Measurements from ENCODE around the gene HHIP. TPM values are rescaled to one million over a fixed set of nuclear protein-coding genes. Genes with fewer than 3 reads are reported as not detected.
"Not testable (repeated sequence)": the region's sequence is repeated elsewhere in the genome, so short reads cannot be mapped to it uniquely, and the experiment has no call there.

The HHIP gene
- polyA plus RNA-seq, 1 donor: 18.6 TPM

GRCh38 chr4:144748814-144749555 lies 103.0 kb downstream of the HHIP start:
- Histone ChIP-seq H3K9me3 (ENCODE audit: control insufficient read depth, low read depth, low read length) (no peaks in the 10 kb centered on the region), H3K36me3 (ENCODE audit: control insufficient read depth, insufficient read depth, low read length) (no peaks in the 10 kb centered on the region), H3K27ac (ENCODE audit: low read length) (no peak overlapping the region), H3K4me3 (ENCODE audit: low read length) (no peak overlapping the region), H3K4me1 (ENCODE audit: control insufficient read depth, insufficient read depth, low read length) (no peaks in the 10 kb centered on the region), H3K27me3 (ENCODE audit: control insufficient read depth, insufficient read depth, low read length) (no peaks in the 10 kb centered on the region)
- 80% methylated on average over 1 of the region's 4 CpGs for WGBS (ENCODE audit: insufficient coverage, low lambda C conversion rate)
- no peak for DNase-seq

- H3K36me3 ChIP-seq (ENCODE audit: control insufficient read depth, insufficient read depth, low read length): no peaks in the 10 kb centered on the region
- DNase-seq: no peak
- no CpG with 5 or more reads among the region's 2 CpGs for WGBS (ENCODE audit: insufficient coverage, low lambda C conversion rate)
- no peaks in the 10 kb centered on the region for H3K27me3 ChIP-seq (ENCODE audit: control insufficient read depth, insufficient read depth, low read length)
- no peak overlapping the region for H3K4me3 ChIP-seq (ENCODE audit: low read length)
- H3K4me1 ChIP-seq (ENCODE audit: control insufficient read depth, insufficient read depth, low read length): no peaks in the 10 kb centered on the region
- no peaks in the 10 kb centered on the region for H3K9me3 ChIP-seq (ENCODE audit: control insufficient read depth, low read depth, low read length)
- H3K27ac ChIP-seq (ENCODE audit: low read length): no peak overlapping the region
Measured at GRCh38 chr4:144750348-144750747, 104.4 kb downstream of the HHIP start.

GRCh38 chr4:144754562-144755410 lies 108.8 kb downstream of the HHIP start:
- Histone ChIP-seq H3K9me3 (ENCODE audit: control insufficient read depth, low read depth, low read length) (no peaks in the 10 kb centered on the region), H3K4me1 (ENCODE audit: control insufficient read depth, insufficient read depth, low read length) (no peaks in the 10 kb centered on the region), H3K4me3 (ENCODE audit: low read length) (no peak overlapping the region), H3K27me3 (ENCODE audit: control insufficient read depth, insufficient read depth, low read length) (no peaks in the 10 kb centered on the region), H3K27ac (ENCODE audit: low read length) (no peak overlapping the region), H3K36me3 (ENCODE audit: control insufficient read depth, insufficient read depth, low read length) (no peaks in the 10 kb centered on the region)
- 67% methylated on average over 1 of the region's 3 CpGs for WGBS (ENCODE audit: insufficient coverage, low lambda C conversion rate)
- no peak for DNase-seq

GRCh38 chr4:144757969-144758368 lies 112.0 kb downstream of the HHIP start:
- Histone ChIP-seq H3K27ac (ENCODE audit: low read length) (no peak overlapping the region), H3K36me3 (ENCODE audit: control insufficient read depth, insufficient read depth, low read length) (no peaks in the 10 kb centered on the region), H3K27me3 (ENCODE audit: control insufficient read depth, insufficient read depth, low read length) (no peaks in the 10 kb centered on the region), H3K4me1 (ENCODE audit: control insufficient read depth, insufficient read depth, low read length) (no peaks in the 10 kb centered on the region), H3K9me3 (ENCODE audit: control insufficient read depth, low read depth, low read length) (no peaks in the 10 kb centered on the region), H3K4me3 (ENCODE audit: low read length) (no peak overlapping the region)
- no CpG with 5 or more reads among the region's 1 CpG for WGBS (ENCODE audit: insufficient coverage, low lambda C conversion rate)
- DNase-seq: no peak

- not testable (repeated sequence) for DNase-seq; H3K4me3 ChIP-seq (ENCODE audit: low read length); H3K27me3 ChIP-seq (ENCODE audit: control insufficient read depth, insufficient read depth, low read length); H3K27ac ChIP-seq (ENCODE audit: low read length); H3K9me3 ChIP-seq (ENCODE audit: control insufficient read depth, low read depth, low read length); H3K4me1 ChIP-seq (ENCODE audit: control insufficient read depth, insufficient read depth, low read length); H3K36me3 ChIP-seq (ENCODE audit: control insufficient read depth, insufficient read depth, low read length)
- no CpG with 5 or more reads among the region's 8 CpGs for WGBS (ENCODE audit: insufficient coverage, low lambda C conversion rate)
Measured at GRCh38 chr4:144768809-144769208, 122.9 kb downstream of the HHIP start.

GRCh38 chr4:144778364-144778763 lies 132.4 kb downstream of the HHIP start:
- Histone ChIP-seq H3K9me3 (ENCODE audit: control insufficient read depth, low read depth, low read length) (no peaks in the 10 kb centered on the region), H3K4me3 (ENCODE audit: low read length) (no peak overlapping the region), H3K27ac (ENCODE audit: low read length) (no peak overlapping the region), H3K4me1 (ENCODE audit: control insufficient read depth, insufficient read depth, low read length) (no peaks in the 10 kb centered on the region), H3K27me3 (ENCODE audit: control insufficient read depth, insufficient read depth, low read length) (no peaks in the 10 kb centered on the region), H3K36me3 (ENCODE audit: control insufficient read depth, insufficient read depth, low read length) (no peaks in the 10 kb centered on the region)
- DNase-seq: no peak
- WGBS (ENCODE audit: insufficient coverage, low lambda C conversion rate): no CpG with 5 or more reads among the region's 2 CpGs

GRCh38 chr4:144782345-144782744 lies 136.4 kb downstream of the HHIP start:
- H3K4me1 ChIP-seq (ENCODE audit: control insufficient read depth, insufficient read depth, low read length): no peaks in the 10 kb centered on the region
- WGBS (ENCODE audit: insufficient coverage, low lambda C conversion rate): 85% methylated on average over 2 of the region's 5 CpGs
- no peak for DNase-seq
- H3K4me3 ChIP-seq (ENCODE audit: low read length): no peak overlapping the region
- H3K27me3 ChIP-seq (ENCODE audit: control insufficient read depth, insufficient read depth, low read length): no peaks in the 10 kb centered on the region
- no peak overlapping the region for H3K27ac ChIP-seq (ENCODE audit: low read length)
- no peaks in the 10 kb centered on the region for H3K36me3 ChIP-seq (ENCODE audit: control insufficient read depth, insufficient read depth, low read length)
- no peaks in the 10 kb centered on the region for H3K9me3 ChIP-seq (ENCODE audit: control insufficient read depth, low read depth, low read length)

GRCh38 chr4:144785961-144786360 lies 140.0 kb downstream of the HHIP start:
- Histone ChIP-seq H3K4me1 (ENCODE audit: control insufficient read depth, insufficient read depth, low read length) (no peaks in the 10 kb centered on the region), H3K9me3 (ENCODE audit: control insufficient read depth, low read depth, low read length) (no peaks in the 10 kb centered on the region), H3K4me3 (ENCODE audit: low read length) (no peak overlapping the region), H3K36me3 (ENCODE audit: control insufficient read depth, insufficient read depth, low read length) (no peaks in the 10 kb centered on the region), H3K27ac (ENCODE audit: low read length) (no peak overlapping the region), H3K27me3 (ENCODE audit: control insufficient read depth, insufficient read depth, low read length) (no peaks in the 10 kb centered on the region)
- no CpG with 5 or more reads among the region's 3 CpGs for whole genome bisulfite sequencing (ENCODE audit: insufficient coverage, low lambda C conversion rate)
- DNase-seq: no peak

GRCh38 chr4:144787365-144788258 lies 141.7 kb downstream of the HHIP start:
- Histone ChIP-seq H3K4me1 (ENCODE audit: control insufficient read depth, insufficient read depth, low read length) (no peaks in the 10 kb centered on the region), H3K36me3 (ENCODE audit: control insufficient read depth, insufficient read depth, low read length) (no peaks in the 10 kb centered on the region), H3K4me3 (ENCODE audit: low read length) (no peak overlapping the region), H3K27me3 (ENCODE audit: control insufficient read depth, insufficient read depth, low read length) (no peaks in the 10 kb centered on the region), H3K9me3 (ENCODE audit: control insufficient read depth, low read depth, low read length) (no peaks in the 10 kb centered on the region), H3K27ac (ENCODE audit: low read length) (no peak overlapping the region)
- 78% methylated on average over 1 of the region's 2 CpGs for WGBS (ENCODE audit: insufficient coverage, low lambda C conversion rate)
- DNase-seq: no peak

GRCh38 chr4:144788469-144788868 lies 142.5 kb downstream of the HHIP start:
- H3K9me3 ChIP-seq (ENCODE audit: control insufficient read depth, low read depth, low read length): no peaks in the 10 kb centered on the region
- H3K4me3 ChIP-seq (ENCODE audit: low read length): no peak overlapping the region
- 71% methylated on average over 1 of the region's 1 CpG for WGBS (ENCODE audit: insufficient coverage, low lambda C conversion rate)
- no peaks in the 10 kb centered on the region for H3K27me3 ChIP-seq (ENCODE audit: control insufficient read depth, insufficient read depth, low read length)
- DNase-seq: no peak
- no peaks in the 10 kb centered on the region for H3K4me1 ChIP-seq (ENCODE audit: control insufficient read depth, insufficient read depth, low read length)
- H3K27ac ChIP-seq (ENCODE audit: low read length): no peak overlapping the region
- no peaks in the 10 kb centered on the region for H3K36me3 ChIP-seq (ENCODE audit: control insufficient read depth, insufficient read depth, low read length)

Measured in large intestine (tissue), 3 donors.